ENCODE results near the gene HOXB7.

DNA sequence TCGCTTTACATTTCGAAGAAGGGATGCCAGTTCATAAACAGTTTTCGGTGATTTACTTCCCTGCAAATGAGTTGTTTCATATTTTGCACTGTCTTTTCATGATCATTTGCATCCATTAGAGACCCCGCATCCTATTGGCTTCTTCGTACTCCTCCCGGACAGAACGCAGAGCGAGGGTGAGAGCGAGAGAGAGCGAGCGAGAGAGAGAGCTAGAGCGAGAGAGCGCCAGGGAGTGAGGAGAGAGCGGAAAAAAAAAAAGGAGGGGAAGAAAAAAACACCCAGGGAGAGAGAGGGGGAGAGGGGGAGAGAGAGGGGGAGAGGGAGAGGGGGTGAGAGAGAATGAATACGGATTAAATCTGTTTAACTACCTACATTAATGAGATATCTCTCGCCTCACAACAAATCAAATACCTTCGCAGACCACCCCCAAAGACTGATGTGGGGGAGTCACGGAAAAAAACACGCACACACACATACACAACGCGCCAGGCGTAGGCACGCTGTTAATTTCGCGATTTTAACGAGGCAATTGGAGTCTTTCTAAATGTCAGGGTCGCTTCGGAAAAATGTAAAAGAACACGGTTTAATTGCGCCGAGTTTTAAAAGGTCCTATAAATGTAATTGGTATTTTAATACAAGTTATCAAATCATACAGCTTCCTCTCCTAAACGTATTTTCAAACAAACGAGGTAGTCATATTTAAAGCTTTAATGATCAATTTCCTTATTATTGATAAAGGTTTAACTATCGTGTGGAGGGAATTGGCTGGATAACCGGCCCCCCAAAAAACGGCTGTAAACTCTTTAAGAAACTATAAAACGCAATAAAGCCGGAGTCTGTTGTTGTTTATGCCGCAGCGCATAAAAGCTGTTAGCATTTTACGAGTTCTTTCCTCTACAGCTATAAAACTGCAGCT is 4.5 kb upstream of the HOXB7 start, which contains the start of gene HOXB8:
- TF ChIP-seq CTCF (IDR thresholded peaks at IDR 0.05 in 4 of 5, conservative IDR thresholded peaks at IDR 0.05 in 1 of 5) (no peak), POLR2A (IDR thresholded peaks at IDR 0.05) (no peak)

Measured in gastrocnemius medialis (tissue), 4 donors.